HT1080 (cell line): ENCODE measurements around the gene PRPF6. TPM values are rescaled to one million over a fixed set of nuclear protein-coding genes. Genes with fewer than 3 reads are reported as not detected.
A peak's percentile ranks its signal among the peaks of the same experiment; 100 is the strongest.
"Not testable (repeated sequence)": the region's sequence is repeated elsewhere in the genome, so short reads cannot be mapped to it uniquely, and the experiment has no call there.

Source experiments
- DNase-seq: peaks from one replicate; pipeline ENCODE4 v3.0.0-alpha.2; 2015; ENCODE audit warnings: low read depth
- total RNA-seq: library from RNA; depleted of rRNA; stranded (reverse); fragments of >200 nt; shearing (Covaris generic); gene quantifications from 2 replicates; pipeline ENCODE4 v1.2.3, GENCODE V29; 2014

PRPF6 gene
- total RNA-seq, 1 experiment from 2014 or later = 60.8 TPM

DNA sequence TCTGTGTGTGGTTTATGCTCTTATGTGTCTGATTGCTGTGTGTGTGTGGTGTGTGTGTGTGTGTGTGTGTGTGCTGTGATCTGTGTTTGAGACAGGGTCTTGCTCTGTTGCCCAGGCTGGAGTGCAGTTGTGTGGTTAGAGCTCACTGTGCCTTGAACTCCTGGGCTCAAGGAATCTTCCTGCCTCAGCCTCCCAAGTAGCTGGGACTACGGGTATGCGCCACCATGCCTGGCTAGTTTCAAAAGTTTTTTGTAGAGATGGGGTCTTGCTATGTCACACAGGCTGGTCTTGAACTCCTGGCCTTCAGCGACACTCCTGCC, 7.8 kb upstream of the PRPF6 start:
- DNase-seq = no peak

GRCh38 chr20:63973636-63974401, 7.1 kb upstream of the PRPF6 start:
- peak; percentile 82 for DNase-seq

- no peak for DNase-seq
These were observed 6.3 kb upstream of the PRPF6 start for GRCh38 chr20:63974402-63975200.

DNA sequence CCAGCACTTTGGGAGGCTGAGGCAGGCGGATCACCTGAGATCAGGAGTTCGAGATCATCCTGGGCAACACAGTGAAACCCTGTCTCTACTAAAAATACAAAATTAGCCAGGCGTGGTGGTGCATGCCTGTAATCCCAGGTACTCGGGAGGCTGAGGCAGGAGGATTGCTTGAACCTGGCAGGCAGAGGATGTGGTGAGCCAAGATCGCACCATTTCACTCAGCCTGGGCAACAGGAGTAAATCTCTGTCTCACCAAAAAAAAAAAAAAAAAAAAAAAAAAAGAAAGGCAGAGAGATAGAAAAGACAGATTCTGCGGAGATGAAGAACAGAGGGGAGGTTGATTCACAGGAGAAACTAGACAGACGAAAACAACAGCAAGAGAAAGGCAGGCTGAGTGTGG, 4.4 kb upstream of the PRPF6 start:
- DNase-seq = not testable (repeated sequence)

DNA sequence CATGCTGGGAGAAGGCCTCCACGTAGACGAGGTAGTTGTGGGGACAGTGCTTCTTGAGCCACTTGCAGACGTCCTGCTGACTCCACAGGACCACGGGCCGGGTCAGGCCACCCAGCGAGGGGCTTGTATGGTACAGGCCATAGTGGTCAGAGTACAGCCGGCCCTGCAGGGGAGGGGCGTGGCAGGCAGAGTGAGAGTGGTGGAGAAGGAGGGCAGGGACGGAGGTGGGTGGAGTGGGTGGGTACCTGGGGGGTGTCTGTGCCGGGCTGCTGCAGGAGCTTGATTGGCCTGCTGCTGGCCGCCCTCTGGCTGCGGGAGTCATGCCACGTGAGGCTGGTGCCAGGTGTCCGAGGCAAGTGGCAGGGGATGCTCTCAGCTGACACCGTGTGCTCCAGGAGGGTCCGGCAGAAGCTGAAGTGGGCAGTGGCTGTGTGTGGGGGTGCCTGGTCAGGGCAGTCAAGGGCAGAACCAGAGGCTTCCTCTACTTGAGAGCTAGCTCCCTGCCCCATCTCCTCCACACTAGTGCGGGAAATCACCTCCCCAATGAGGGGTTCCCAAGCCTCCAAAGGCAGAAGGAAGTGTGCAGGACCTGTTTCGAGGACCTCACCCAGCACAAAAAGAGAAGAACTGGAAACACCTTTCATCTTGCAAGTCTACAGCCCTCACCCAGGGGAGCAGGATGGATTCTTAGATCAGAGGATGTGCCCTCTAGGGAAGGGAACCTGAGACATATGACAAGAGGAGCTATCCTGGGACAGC, 3.8 kb upstream of the PRPF6 start:
- no peak for DNase-seq

GRCh38 chr20:63977739-63978276, 3.1 kb upstream of the PRPF6 start:
- peak; percentile 85 for DNase-seq

- peak; percentile 57 for DNase-seq
These were observed 2.4 kb upstream of the PRPF6 start for GRCh38 chr20:63978319-63979228.

- DNase-seq = no peak
These were observed 1.7 kb upstream of the PRPF6 start for GRCh38 chr20:63979229-63979556.

DNA sequence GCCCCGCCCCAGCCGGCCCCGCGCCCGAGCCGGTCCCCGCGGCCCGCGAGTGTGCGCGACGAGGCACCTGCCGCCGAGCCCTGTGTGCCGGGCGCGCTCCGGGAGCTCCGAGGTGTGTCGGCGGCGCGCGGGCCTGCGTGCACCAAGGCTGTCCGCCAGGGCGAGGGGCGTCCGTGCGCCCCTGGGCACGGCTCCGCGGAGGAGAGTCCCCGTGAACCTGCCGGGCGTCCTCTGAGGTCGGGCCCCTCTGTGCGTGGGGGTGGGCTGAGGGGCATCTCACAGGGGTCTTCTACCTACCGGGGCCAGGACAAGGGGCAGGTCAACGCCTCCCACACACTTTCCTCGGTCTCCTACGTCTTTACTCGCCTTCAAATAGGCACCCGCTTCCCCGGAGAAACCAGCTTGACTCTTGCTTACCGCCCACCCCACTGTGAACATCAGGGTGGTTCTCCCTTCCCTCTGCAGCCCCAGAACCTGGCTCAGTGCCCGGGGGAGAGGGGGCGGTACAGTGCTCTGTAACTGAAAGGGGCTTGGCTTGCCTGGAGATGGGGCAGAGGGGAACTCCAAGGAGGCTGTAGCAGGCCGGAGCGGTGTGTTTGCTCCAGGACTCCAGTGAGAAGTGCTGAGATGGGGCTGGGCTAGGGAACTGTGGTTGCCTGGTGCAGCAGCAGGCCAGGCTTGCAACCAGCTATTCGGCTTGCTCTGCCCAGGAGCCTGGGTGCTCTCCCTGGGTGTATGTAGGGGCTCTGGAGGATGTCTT, 1.2 kb upstream of the PRPF6 start, which contains the start of gene SAMD10:
Gene SAMD10, minus strand, starts transcription at position 86 of the 760 bp plus-strand sequence. CDS start 175 bp downstream, outside the sequence.
- DNase-seq = peak; percentile 52

DNA sequence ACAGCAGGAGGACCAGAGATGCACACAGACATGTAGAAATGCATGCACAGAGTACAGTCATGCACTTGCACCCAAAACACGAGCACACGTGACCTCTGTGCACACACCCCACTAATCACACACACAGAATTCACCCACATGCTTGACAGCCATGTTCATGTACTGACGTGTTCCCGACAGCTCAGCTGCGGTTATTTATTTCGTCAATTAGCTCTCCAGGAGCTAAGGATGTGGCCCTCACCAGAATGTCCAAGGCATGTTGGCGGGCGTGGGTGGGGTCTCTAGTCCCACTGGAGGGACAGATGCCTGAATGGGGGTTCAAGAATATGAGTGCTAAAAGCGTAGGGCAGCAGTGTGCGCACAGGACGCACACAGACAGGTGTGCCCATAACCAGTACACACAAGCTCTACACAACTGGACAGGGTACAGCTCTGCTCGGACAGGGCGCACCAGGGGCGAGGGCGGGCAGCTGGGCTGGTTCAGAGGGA, 571 bp upstream of the PRPF6 start:
- DNase-seq = no peak

DNA sequence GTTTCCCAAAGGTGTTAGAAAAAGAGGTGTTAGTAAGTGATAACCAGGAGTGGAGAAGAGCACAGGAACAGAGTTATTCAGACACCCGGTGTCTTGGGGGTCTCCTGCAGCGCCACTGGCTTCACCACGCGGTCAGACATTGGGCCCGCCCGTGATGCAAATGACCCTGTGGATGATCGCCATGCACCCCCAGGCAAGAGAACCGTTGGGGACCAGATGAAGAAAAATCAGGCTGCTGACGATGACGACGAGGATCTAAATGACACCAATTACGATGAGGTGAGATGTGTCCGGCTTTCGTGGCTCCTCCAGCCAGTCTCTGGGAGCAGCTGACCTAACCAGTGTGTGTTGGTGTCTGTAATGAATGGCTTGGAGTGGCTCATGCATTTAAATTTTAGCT, 2.0 kb downstream of the PRPF6 start:
- no peak for DNase-seq

DNA sequence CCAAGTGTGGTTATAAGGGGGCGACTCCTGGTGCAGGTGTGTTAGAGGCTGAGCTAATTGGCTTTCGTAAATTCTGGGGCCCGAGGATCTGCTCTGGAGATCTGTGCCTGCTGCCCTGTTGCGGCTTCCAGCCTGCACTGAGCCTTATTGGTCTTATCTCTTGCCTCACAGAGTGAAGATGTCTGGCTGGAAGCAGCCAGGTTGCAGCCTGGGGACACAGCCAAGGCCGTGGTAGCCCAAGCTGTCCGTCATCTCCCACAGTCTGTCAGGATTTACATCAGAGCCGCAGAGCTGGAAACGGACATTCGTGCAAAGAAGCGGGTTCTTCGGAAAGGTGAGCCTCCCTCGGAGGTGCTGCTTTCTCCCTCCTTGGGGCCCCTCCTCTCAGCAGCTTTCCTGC, 20.0 kb downstream of the PRPF6 start:
- no peak for DNase-seq

GRCh38 chr20:64001607-64002011, 20.7 kb downstream of the PRPF6 start:
- DNase-seq = peak; percentile 29

DNA sequence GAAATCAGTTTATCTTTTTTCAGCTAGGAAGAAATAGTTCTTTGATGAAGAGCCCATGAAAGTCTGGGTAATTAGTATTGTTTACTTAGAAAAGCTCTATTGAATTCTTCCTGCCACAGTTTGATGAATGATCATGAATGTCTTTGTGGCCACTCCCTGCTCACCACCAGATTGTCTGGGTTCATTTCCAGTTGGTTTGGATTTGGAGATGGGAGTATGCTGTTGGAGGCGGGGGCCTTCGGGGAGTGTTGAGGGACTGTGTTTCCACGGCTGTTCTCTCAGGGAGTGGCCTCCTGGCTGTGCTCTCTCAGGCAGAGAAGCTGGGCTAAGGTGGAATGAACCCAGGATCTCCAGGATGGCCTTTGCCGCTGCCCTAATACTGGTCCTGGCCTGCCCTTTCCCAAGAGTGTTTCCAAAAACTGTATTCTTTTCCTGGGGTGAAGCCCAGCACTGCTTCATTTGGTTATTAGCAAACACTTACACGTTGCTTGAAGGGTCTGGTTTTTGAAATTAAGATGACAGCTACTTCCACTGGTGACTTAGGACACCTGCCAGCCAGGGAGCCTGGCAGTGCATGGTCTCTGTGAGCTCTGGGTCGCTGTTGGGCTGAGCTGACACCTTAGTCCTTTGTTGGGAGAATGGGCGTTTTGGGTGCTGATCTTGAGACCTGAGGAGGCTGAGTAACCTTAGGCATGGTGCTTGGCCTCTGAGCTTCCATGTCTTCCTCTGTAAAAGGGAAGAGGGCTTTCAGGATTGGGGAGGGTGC, 23.2 kb downstream of the PRPF6 start:
- no peak for DNase-seq

GRCh38 chr20:64005394-64005793, 24.5 kb downstream of the PRPF6 start:
- no peak for DNase-seq

GRCh38 chr20:64006490-64006889, 25.6 kb downstream of the PRPF6 start:
- DNase-seq = no peak

DNA sequence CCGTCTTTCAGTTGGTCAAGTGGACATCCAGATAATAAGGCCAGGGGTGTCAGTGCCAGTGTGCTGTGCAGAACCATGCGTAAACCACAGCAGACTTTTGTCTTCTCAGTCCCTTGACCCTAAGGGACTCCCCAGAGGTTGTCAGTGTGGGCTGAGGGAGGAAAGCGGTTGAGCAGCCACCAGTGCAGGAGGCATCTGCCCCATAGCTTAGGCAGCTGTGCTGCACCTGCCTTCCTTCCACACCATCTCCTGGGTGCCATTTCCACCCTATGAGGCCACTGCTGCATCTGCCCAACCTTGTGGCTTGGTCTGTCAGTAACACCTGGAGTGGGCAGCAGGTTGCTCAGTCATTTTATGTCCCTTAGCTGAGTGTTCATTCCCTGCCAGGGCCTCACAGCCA, 26.0 kb downstream of the PRPF6 start:
- no peak for DNase-seq

- no peak for DNase-seq
These were observed 29.0 kb downstream of the PRPF6 start for GRCh38 chr20:64009811-64010387.
